Measurements from ENCODE around the gene TEKT5.

DNA sequence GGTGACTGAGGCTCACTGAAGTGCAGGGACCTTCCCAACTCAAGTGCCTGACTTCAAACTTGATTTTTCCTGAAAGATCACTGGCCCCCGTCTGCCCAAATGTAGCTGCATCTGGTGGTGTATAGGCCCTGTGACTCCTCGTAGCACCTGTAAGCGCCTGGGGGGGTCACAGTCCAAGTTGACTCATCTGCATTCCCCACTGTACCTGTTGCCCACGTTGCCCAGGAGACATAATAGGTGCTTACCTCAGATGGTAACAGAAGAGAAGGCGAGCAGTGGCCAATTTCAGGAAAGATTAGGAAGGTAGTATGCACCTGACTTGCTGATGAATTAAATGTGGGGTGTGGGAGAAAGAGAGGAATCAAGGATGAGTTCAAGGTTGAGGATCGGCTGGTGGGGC is 70.2 kb downstream of the TEKT5 start:
- TF ChIP-seq, protein P1, sequence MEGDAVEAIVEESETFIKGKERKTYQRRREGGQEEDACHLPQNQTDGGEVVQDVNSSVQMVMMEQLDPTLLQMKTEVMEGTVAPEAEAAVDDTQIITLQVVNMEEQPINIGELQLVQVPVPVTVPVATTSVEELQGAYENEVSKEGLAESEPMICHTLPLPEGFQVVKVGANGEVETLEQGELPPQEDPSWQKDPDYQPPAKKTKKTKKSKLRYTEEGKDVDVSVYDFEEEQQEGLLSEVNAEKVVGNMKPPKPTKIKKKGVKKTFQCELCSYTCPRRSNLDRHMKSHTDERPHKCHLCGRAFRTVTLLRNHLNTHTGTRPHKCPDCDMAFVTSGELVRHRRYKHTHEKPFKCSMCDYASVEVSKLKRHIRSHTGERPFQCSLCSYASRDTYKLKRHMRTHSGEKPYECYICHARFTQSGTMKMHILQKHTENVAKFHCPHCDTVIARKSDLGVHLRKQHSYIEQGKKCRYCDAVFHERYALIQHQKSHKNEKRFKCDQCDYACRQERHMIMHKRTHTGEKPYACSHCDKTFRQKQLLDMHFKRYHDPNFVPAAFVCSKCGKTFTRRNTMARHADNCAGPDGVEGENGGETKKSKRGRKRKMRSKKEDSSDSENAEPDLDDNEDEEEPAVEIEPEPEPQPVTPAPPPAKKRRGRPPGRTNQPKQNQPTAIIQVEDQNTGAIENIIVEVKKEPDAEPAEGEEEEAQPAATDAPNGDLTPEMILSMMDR (IDR thresholded peaks at IDR 0.05; ENCODE audit: insufficient read depth, low read length), result no peak
- TF ChIP-seq POLR2AphosphoS5 (IDR thresholded peaks at IDR 0.05; ENCODE audit: low read depth), result no peak
